HT-29 (cell line): ENCODE data around the gene HAL. TPM values are rescaled to one million over a fixed set of nuclear protein-coding genes. Genes with fewer than 3 reads are reported as not detected.
"Not testable (repeated sequence)": the region's sequence is repeated elsewhere in the genome, so short reads cannot be mapped to it uniquely, and the experiment has no call there.

Experiments
- DNase-seq: peaks from one replicate; pipeline ENCODE4 v3.0.0-alpha.2; 2015; ENCODE audit warnings: low spot score
- total RNA-seq: library from RNA; depleted of rRNA; stranded (reverse); fragments of >200 nt; shearing (Covaris generic); gene quantifications from 2 replicates; pipeline ENCODE4 v1.2.3, GENCODE V29; 2014

Gene HAL
- total RNA-seq, 1 experiment from 2014 or later = not detected

DNA sequence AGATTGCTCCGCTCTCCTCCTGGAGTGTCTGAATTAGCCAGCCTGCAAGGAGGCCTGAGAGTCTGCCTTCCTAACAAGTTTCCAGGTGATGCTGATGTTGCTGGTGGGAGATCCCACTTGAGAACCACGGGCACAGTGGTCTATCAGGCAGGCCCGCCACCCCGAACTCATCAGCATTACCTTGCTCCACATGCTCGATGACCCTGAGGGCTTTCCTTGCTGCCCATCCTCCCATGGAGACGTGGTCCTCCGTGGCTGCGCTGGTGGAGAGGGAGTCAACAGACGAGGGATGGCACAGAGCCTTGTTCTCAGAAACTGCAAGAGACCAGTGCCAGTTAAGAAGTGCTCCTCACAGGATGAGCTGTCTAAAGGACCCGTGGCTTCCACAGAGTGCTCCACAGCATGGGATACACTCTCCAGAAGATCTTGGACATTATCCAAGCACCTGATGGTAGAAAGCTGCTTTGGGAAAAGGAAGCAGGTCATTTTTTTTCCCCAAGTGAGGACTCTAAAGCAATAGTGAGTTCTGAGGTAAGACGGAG lies 18.3 kb downstream of the HAL start:
- DNase-seq = no peak

DNA sequence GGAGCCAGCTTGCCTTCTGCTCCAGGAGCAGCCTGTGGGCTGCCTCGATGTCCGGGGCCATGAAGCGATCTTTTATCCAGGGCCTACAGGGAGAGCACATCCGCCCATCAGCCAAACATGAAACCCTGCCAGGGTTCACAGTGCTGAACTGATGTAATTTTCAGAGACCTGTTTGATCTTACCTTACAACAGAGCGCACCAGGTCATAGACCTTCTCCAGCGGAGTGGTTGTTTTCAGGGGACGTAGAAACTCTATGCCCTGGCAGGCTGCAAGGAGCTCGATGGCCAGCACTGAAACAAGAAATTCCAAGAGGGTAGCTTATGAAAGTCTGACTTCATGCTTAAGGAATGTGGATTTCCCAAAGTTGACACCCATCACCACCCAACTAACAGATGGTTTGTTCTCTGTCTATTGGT lies 19.7 kb downstream of the HAL start:
- no peak for DNase-seq

DNA sequence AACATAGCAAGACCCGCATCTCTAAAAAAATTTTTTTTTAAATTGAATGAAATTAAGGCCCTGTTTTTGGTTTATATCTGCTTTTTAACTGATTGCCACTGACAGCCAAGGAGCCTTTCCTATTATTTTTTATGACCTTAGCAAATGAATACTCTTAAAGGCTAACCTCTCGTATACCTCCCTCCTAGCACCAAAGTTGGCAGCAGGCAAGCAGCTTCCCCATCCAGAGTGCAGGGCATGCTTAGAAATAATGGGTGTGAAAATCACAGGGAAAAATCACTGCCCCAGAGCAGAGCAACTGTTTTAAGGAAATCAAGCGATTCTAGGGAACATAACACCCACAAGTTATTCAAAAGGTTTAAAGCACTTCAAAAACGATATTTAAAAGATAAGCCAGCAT lies 20.7 kb downstream of the HAL start:
- no peak for DNase-seq

DNA sequence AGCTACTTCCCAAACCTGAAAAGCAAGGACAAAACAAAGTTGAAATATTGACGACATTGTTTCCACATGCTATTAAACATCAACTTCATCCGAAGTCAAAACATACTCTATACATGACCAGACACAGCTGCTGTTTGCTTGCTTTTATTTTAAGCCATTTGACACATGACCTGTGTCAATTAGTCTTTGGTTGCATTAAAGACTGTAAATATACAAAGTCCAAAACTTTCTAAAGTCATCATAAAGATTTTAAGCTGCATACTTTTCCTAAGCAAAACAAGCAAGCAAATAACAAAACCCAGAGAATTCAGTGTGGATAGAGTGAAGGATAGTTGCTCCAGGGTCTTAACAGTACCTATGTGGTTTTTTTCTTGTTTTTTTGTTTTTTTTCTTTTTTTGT lies 21.8 kb downstream of the HAL start:
- DNase-seq = no peak

DNA sequence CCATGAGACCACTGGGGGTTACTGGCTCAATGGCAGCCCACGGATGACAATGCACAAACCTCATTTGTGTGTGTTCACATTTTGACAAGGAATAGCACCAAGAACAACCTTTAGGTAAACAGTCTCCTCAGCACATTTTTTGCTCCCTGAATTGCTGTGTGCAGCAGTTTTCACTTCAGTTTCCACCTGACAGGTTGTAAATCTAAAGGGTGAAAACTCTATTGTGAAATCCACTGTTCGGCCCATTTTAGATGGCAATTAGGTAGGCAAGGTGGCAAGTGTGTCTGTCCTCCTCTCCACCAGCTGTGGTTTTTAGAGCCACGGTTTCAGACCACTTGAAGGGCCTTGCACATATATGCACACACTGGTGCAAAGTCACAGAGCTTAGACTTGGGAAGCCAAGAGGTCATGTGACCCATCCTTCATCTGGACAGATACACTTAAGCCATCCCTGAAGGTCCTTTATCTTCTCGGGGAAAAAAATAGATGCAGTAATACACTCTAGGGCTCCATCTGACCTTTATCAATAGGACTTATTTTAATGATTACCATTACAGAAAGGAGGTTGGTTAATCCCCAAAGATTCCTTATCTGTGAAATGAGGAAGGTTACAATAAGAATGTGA lies 23.2 kb downstream of the HAL start:
- DNase-seq = no peak

DNA sequence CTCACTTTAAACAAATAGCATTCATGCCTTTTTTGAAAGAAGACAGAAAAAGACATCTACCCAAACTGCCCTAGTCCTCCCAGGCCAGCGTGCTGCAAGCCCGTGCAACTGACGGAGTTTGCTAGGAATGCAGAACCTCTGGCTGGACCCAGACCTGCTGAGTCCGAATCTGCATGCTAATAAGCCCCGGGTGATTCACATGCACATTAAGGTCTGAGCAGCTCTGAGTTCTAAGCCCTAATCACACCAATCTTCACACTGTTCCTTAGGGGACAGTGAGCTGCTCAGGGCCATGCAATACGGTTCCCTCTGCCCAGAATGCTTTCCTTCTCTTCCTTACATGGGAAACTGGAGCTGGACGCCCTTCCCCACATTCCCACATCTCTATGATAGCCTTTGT lies 25.2 kb downstream of the HAL start:
- no peak for DNase-seq

DNA sequence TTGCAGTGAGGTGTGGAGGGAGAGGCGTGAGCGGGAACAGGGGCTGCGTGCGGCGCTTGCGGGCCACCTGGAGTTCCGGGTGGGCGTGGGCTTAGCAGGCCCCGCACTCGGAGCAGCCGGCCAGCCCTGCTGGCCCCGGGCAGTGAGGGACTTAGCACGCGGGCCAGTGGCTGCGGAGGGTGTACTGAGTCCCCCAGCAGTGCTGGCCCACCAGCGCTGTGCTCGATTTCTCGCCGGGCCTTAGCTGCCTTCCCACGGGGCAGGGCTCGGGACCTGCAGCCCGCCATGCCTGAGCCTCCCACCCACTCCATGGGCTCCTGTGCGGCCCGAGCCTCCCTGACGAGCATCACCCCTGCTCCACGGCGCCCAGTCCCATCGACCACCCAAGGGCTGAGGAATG lies 27.0 kb downstream of the HAL start:
- not testable (repeated sequence) for DNase-seq

DNA sequence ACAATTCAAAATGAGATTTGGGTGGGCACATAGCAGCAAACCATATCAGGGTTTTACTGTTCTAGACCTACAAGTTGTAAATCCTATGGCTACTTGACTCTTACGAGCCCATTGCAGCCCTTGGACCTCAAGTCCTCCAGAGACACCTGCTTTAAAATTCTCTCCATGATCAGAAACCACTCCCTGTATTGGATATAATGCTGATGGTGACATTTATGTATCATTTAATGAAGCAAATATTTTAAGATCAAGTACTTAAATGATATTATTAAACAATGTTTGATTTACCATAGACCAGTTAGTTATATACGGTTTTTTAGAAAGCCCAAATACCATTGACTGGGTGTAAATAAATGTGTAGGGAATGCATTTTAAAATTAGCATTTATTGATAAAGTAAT lies 28.8 kb downstream of the HAL start:
- DNase-seq = no peak

DNA sequence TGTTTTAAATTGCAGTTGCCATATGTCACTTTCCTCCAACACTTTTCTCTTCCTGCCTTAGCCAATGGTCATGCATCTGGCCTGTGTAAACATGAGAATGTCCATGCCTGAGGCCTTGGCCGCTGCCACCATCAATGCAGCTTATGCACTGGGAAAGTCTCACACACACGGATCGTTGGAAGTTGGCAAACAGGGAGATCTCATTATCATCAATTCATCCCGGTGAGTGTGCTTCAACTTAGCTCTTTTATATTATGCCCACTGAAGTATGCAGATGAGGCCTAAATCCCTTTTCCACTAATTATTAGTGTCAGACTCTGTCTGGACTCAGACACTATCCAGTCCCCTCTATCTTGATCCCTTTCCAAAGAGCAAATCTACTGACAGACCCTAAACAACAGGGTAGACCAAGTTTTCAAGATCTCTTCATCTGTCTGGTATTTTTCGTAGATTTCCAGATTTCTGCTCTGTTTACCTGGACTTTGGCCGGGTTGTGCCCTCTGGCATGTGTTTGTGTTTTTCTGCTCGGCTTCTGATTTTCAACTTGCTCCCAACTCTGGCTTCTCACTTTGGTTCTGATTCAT lies 29.8 kb downstream of the HAL start:
- no peak for DNase-seq

DNA sequence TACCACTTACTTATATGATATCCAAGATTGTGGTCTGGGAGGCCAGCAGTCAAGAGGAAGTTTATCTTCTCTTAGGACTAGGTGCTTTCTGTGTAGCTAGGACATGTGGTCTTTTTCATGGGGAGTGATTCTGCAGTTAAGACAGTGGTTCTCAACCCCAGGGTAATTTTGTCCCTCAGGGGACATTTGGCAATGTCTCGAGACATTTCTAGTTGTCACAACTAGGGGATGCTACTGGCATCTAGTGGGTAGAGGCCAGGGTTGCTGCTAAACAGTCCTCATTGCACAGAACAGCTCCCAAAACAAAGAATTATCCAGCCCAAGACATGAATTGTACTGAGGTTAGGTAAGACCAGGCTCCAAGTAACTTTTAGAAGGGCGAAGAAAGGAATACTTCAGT lies 33.0 kb downstream of the HAL start:
- peak; percentile 32 for DNase-seq

DNA sequence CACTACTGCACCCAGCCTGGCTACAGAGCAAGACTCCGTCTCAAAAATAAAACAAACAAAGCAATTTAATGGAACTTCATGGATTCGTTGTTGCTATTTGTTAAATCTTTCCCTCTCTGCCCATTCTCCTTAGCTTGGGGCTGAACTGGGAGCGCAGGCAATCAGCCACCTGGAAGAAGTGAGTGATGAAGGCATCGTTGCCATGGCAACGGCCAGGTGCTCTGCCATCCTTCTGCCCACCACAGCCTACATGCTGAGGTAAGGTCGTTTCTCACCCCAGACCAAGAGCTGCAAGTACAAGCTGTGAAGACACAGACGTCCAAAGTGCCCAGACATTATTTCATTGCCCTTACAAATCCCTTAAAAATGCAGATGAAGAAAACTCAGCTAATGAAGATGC lies 33.9 kb downstream of the HAL start:
- no peak for DNase-seq

DNA sequence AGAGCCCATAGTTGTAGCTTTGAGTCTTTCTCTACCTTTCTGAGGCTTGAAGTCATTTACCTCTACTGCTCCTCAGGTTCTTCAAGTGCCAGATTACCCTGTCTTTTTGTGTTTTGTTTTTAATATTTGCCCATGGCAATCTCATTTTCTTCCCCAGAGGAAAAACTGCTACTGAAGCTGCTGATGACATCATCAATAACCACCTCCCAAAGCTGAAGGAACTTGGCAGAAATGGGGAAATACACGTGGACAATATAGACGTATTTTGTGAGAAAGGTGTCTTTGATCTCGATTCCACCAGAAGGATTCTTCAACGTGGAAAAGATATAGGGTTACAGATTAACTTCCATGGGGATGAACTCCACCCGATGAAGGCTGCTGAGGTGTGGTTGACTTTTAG lies 35.9 kb downstream of the HAL start:
- no peak for DNase-seq

DNA sequence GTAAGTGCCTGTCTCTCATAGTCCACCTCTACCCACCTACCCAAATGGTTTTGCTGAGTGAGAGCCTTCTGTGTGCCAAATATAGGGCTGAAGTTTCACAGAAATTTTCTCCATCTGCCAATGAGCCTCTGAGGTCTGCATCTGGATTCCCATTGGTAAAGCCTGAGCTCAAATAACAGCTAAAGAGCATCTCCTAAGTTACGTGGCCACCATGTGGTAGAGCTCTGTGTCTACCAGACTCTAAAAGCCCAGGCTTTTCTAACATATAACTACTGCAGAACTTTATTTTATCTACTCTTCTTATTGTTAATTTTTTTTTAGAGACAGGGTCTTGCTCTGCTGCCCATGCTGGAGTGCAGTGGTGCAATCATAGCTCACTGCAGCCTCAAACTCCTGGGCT lies 37.0 kb downstream of the HAL start:
- peak; percentile 16 for DNase-seq

DNA sequence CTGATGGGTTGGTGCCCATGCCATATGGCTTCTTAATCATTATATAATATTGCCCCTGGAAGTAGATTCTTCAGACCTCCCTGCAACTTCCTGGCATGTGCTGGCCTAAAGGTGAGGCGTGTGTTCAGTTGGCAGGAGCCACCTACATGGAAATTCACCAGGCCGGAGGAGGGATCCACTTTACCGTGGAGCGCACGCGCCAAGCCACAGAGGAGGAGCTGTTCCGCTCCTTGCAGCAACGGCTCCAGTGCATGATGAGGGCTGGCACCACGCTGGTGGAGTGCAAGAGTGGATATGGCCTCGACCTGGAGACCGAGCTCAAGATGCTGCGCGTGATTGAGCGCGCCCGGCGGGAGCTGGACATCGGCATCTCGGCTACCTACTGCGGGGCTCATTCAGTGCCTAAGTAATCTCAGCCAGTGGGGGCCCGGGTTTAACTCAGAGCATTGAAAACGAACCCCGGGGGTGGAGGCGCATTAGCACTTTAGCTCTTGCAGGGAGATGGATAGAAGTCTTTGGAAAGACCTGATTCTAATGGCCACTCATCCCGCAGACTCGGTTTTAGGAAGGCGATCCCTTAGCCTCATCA lies 39.5 kb downstream of the HAL start:
- no peak for DNase-seq

DNA sequence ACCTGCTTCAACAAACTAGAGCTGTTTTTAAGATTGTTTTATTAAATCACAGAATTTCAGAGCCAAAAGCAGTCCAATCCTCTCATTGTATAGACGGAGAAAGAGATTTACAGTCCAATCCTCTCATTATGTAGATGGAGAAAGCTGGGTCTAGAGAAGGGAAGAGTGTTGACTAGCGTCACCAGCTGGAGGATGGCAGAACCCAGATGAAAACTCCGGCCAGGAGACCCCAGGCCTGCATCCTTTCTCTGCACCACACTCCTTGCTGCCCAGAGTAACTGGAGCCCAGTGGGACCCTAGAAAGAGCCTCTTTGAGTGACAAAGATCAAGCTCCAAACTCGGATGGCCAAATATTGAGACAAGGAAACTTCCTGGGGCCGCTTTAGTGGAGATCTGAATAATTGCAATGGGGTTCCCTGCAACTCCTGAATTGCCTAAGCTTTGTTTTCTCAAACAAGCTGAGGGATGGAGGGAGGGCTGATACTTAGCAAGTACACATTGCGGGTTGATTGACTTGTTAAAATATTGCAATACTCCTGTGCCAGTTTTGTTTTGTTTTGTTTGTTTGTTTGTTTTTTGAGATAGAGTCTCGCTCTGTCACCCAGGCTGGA lies 40.5 kb downstream of the HAL start:
- no peak for DNase-seq

DNA sequence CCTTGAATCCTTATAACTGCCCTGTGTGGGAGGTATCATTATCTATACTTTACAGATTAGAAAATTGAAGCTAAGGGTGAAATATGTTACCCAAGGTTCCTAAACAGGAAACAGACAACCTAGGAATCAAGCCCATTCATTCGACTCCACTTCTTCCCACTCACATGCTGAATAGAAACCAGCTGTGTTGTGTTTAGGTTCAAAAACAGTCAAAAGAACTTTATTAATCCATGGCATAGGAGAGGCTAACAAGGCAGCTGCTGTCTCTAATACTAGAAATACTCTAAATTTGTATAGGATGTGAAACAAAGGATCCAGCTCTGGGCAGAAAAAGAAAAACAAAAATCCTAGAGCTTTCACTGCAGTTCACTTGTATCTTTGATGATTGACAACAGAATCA lies 43.1 kb downstream of the HAL start:
- no peak for DNase-seq

DNA sequence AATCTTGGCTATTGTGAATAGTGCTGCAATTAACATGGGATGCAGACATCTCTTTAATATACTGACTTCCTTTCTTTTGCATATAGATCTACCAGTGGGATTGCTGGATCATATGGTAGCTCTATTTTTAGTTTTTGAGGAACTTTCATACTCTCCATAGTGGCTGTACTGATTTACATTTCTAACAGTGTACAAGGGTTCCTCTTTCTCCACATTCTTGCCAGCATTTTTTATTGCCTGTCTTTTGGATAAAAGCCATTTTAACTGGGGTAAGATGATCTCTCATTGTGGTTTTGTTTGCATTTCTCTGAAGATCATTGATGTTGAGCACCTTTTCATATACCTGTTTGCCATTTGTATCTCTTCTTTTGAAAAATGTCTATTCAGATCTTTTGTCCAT lies 44.6 kb downstream of the HAL start:
- DNase-seq = no peak

DNA sequence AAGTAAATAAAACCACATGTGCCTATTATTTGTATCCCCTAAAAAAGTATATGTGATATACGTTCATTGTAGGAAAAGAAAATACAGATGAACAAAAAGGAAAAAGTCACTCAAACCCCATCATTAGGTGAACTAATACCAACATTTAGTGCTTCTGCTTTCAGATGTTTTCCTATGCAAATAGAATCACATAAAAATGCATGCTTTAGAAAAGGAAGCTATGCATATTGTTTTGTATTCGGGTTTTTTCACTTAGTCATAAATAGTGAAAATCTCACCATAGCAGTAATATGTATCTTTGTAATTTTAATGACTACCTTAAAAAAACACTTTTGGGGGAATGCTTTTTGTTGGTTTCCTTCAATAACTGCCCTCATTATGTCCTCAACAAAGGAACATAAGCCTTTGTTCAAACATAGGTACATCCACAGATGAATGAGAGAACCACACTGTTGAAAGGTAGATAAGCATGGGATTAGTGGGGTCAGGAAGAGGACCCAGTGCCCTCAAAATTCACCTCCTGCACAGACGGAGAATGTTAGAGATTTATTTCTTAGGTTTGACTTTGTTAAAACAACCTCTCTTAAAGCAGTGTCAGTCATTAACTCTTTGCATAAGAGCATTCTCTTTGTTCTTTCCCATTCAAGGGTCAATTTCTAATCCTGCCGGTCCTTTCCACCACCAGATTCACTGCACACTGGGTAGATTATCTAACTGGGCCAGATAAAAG lies 46.5 kb downstream of the HAL start:
- no peak for DNase-seq

DNA sequence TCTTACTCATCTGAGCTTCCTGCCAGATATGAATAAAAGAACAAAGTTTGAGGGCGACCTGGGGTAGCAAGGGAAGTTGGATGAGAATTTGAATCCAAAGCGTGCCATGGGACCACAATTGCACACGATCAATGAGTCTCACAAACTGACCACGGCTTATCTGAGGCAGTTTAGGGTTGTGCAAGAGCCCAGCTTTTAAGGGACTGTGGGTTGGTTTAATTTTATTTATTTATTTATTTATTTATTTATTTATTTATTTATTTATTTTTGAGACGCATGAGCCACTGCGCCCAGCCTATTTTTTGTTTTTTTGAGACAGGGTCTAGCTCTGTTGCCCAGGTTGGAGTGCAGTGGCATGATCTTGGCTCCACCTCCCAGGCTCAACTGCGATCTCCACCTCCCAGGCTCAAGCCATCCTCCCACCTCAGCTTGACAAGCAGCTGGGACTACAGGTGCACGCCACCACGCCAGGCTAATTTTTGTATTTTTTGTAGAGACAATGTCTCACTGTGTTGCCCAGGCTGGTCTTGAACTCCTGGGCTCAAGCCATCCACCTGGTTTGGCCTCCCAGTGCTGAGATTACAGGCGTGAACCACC lies 51.9 kb downstream of the HAL start:
- DNase-seq = no peak

DNA sequence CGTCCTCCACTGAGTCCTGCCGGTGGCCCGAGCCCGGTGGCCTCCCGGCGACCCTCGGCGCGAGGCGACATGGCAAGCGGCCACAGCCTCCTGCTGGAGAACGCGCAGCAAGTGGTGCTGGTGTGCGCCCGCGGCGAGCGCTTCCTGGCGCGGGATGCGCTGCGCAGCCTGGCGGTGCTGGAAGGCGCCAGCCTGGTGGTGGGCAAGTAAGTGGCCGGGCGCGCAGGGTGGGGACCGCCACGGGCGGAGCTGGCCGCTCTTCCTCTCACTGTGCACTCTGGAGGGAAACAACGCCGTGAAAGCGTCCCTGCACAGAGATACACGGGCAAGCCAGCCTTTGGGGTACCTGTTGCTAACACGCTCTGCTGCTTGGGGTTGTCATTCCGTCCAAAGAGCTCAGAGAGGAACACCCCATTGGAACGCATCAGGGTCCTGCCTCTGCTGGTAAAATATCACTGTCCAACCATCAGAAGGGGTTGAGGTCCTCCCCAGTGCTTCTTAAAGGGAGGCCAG lies 52.8 kb downstream of the HAL start, which contains the start of gene AMDHD1:
AMDHD1 (plus strand) TSS at position 2 of the 513 bp plus-strand sequence; CDS start at position 70, 68 bp downstream.
- DNase-seq = peak; percentile 59
